Measurements from ENCODE around the gene UNC5B.
"Not testable (repeated sequence)": the region's sequence is repeated elsewhere in the genome, so short reads cannot be mapped to it uniquely, and the experiment has no call there.

The UNC5B gene

GRCh38 chr10:71207578-71207977 is 4.8 kb upstream of the UNC5B start:
- DNase-seq = no peak
- intact Hi-C loops (cut with DNase I) = no loop called here

GRCh38 chr10:71209352-71209715 is 3.0 kb upstream of the UNC5B start:
- intact Hi-C loops (cut with DNase I) = loop anchor here (1.0 kb wide), 2 partner anchors 75 to 284 kb away; no protein-coding TSS in a partner anchor
- peak in 1 of 10 donors; percentile 17 for DNase-seq

GRCh38 chr10:71209731-71210541 is 2.4 kb upstream of the UNC5B start:
- intact Hi-C loops (cut with DNase I) = loop anchor here (1.0 kb wide), 2 partner anchors 74 to 285 kb away; no protein-coding TSS in a partner anchor

GRCh38 chr10:71210542-71210871 is 1.9 kb upstream of the UNC5B start:
- intact Hi-C loops (cut with DNase I) = no loop called here
- peak in 1 of 10 donors; percentile 38 for DNase-seq

More at GRCh38 chr10:71209731-71210541, 2.4 kb upstream of the UNC5B start:
- DNase-seq = peak in 2 of 10 donors; percentile 44 to 47

GRCh38 chr10:71211053-71211452 is 1.3 kb upstream of the UNC5B start:
- peak in 1 of 10 donors; percentile 21 for DNase-seq
- intact Hi-C loops (cut with DNase I) = no loop called here

- DNase-seq = no peak
- intact Hi-C loops (cut with DNase I) = loop anchor here (2.0 kb wide), 1 partner anchor 21 kb away; no protein-coding TSS in a partner anchor
Observed at GRCh38 chr10:71211775-71212317, 524 bp upstream of the UNC5B start.

- DNase-seq = peak in 7 of 10 donors; percentile 40 to 91 (median 55)
- intact Hi-C loops (cut with DNase I) = loop anchor here (2.0 kb wide), 1 partner anchor 20 kb away; no protein-coding TSS in a partner anchor
Observed at GRCh38 chr10:71213127-71213621, 804 bp downstream of the UNC5B start.

GRCh38 chr10:71213761-71214440 is 1.5 kb downstream of the UNC5B start:
- intact Hi-C loops (cut with DNase I) = loop anchor here (1.0 to 2.0 kb wide), 2 partner anchors 19 to 54 kb away; no protein-coding TSS in a partner anchor
- DNase-seq = peak in 3 of 10 donors; percentile 42 to 86 (median 80)

GRCh38 chr10:71214641-71215559 is 2.5 kb downstream of the UNC5B start:
- intact Hi-C loops (cut with DNase I) = loop anchor here (1.0 kb wide), 1 partner anchor 53 kb away; no protein-coding TSS in a partner anchor
- DNase-seq = peak in 1 of 10 donors; percentile 48

GRCh38 chr10:71216363-71216695 is 4.0 kb downstream of the UNC5B start:
- intact Hi-C loops (cut with DNase I) = no loop called here
- DNase-seq = peak in 1 of 10 donors; percentile 33

GRCh38 chr10:71216751-71217265 is 4.4 kb downstream of the UNC5B start:
- intact Hi-C loops (cut with DNase I) = no loop called here
- DNase-seq = peak in 1 of 10 donors; percentile 86

GRCh38 chr10:71217266-71218045 is 5.1 kb downstream of the UNC5B start:
- peak in 6 of 10 donors; percentile 49 to 91 (median 76) for DNase-seq
- intact Hi-C loops (cut with DNase I) = no loop called here

- intact Hi-C loops (cut with DNase I) = no loop called here
- DNase-seq = peak in 1 of 10 donors; percentile 69
Observed at GRCh38 chr10:71218046-71218650, 5.8 kb downstream of the UNC5B start.

GRCh38 chr10:71218651-71219050 is 6.3 kb downstream of the UNC5B start:
- peak in 2 of 10 donors; percentile 8 to 31 for DNase-seq
- intact Hi-C loops (cut with DNase I) = no loop called here

- intact Hi-C loops (cut with DNase I) = not testable (repeated sequence)
Observed at GRCh38 chr10:71219236-71219917, 7.0 kb downstream of the UNC5B start.

GRCh38 chr10:71219918-71220688 is 7.7 kb downstream of the UNC5B start:
- DNase-seq = peak in 2 of 10 donors; percentile 14 to 43
- intact Hi-C loops (cut with DNase I) = no loop called here

More at GRCh38 chr10:71219236-71219917, 7.0 kb downstream of the UNC5B start:
- peak in 1 of 10 donors; percentile 6 for DNase-seq
